ENCODE results near the gene FAM98B.

FAM98B gene

DNA sequence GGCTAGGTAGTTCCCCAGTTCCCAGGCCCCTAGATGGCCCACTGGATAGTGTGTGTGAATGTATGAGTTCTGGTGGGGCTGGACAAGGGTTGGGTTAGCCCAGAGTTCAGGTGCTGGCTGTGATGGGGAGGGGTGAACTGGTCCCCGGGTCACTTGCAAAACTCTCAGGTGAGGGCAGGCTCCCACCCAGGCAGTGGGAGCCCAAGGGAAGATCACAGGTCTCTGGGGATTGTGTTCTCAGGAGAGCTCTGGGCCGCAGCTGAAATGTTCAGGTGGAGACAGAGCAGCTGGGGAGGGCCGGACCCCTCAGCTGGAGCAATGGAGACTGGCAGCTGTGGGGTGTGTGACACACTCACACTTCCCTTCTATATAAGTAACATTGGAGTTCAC is 12.8 kb upstream of the FAM98B start:
- TF ChIP-seq, protein P1, sequence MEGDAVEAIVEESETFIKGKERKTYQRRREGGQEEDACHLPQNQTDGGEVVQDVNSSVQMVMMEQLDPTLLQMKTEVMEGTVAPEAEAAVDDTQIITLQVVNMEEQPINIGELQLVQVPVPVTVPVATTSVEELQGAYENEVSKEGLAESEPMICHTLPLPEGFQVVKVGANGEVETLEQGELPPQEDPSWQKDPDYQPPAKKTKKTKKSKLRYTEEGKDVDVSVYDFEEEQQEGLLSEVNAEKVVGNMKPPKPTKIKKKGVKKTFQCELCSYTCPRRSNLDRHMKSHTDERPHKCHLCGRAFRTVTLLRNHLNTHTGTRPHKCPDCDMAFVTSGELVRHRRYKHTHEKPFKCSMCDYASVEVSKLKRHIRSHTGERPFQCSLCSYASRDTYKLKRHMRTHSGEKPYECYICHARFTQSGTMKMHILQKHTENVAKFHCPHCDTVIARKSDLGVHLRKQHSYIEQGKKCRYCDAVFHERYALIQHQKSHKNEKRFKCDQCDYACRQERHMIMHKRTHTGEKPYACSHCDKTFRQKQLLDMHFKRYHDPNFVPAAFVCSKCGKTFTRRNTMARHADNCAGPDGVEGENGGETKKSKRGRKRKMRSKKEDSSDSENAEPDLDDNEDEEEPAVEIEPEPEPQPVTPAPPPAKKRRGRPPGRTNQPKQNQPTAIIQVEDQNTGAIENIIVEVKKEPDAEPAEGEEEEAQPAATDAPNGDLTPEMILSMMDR (IDR thresholded peaks at IDR 0.05), result no peak

DNA sequence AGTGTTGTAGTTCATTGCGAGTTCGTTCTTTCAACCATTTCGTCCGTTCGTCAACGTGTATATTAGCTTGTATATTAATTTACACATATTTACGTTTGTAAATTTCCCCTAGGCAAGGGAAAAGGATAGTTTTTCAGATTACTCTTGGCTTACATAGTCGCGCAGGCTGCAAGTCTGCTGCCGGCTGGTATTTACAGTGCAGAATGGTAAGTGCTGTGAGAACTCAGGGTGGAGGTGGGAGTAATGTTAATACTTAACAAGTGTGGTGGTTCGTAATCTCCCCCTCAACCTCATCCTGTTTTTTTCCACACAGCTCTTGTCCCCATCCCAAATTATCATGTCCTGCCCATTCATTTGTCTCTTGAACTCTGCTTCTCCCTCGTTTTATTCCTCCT is 766 bp downstream of the FAM98B start:
- TF ChIP-seq, protein P1 (IDR thresholded peaks at IDR 0.05), result no peak

DNA sequence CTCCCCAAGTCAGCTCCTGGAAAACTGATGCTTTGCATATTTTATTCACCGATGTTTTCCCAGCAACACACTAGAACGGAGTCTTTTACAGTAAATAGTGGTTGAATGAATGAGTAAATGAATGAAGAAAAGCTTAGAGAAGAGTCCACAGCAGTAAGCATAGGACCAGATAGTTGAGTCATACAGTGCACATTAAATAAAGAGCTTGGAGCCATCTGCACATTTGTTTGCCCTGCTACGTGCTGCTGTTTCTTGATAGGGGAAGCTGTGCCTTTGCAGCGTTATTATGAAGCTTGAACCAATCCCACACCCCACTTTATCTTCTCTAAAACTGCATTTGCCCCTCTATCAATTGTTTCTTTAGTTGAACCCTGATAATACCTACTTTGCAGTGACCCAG is 1.2 kb downstream of the FAM98B start:
- TF ChIP-seq, protein P1 (IDR thresholded peaks at IDR 0.05), result no peak

DNA sequence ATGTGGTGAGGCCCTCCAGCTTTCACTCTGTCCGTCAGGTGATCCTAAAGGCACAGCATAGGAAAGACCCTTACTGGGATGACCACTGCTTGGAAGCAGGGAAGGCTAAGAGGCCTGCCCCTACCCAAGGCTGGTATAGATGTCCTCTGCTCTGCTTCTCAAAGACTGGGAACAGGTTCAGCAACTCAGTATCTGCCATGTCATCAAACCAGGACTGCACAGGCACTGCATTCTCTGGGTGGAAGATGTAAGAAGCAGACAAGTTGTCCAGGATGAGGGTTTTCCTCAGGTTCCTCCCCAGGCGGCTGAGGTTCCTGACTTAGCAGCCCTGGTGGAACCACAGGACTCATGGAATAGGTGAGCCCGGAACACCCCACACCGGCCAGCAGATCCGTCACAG is 4.7 kb downstream of the FAM98B start:
- TF ChIP-seq, protein P1 (IDR thresholded peaks at IDR 0.05), result no peak

DNA sequence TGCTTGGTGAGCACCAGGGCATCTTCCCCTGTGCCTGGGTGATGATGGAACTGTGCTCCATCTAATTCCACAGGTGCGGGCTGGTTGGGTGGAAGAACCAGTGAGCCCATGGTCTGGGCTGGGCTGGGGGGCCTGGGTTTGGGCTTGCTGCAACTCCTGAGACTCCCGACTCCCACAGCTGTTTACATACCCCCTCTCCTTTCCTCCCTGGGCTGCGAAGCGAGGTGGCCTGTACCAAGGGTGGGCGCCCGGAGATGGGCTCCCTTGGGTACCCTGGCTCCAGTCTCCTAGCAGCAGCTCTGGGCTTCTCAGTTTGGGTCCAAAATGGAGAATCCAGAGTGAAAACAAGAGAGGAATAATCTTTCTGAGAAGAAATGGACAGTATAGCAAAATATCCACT is 5.6 kb downstream of the FAM98B start:
- TF ChIP-seq, protein P1 (IDR thresholded peaks at IDR 0.05), result no peak

DNA sequence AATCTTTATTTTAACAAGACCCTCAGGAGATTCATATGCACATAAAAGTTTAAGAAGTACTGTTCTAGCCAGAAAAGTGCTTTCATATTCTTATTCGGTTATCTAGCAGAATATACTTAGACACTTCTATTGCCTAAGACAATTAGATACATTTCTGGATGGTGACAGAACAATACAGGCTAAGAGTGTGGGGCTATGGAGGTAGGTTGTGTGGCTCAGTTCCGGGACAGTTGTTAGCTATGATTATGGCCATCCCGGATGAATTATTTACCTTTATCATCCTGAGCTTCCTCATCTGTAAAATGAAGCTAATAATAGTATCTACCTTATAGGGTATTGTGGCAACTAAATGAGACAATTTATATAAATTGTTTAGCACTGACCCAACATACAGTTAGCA is 6.6 kb downstream of the FAM98B start:
- TF ChIP-seq, protein P1 (IDR thresholded peaks at IDR 0.05), result no peak

DNA sequence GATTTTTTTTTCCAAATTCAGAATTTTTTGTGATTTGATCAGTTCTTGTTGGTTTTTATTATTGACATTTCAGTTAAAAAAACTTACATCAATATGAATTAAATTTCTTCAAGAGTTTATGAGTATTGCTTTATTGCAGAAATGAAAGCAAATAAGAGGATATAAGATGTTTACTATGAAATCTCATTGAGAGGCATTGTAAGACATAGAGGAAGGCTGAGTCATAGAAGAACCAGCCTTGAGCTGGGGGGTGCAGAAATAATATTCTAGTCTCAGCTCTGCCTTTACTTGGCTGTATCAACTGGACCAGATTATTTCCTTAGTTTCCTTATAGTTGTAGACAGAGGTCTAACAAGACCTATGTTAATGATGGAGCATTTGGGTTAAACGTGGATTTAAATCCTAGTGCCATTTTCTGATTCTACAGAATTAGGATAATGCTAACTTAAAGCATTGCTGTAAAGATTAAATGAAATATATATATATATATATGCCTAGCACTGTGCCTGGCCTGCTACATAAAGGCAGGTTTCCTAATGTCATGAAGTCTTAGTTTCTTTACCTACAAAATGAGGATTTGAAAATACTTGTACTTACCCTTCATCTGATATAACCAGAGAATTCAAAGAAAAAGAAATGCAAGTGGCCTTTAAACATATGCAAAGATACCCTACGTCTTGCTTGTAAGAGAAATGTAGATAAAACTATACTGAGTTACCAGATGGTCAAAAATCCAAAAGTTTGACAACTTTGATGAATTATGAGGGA is 7.3 kb downstream of the FAM98B start:
- TF ChIP-seq, protein P1 (IDR thresholded peaks at IDR 0.05), result no peak

DNA sequence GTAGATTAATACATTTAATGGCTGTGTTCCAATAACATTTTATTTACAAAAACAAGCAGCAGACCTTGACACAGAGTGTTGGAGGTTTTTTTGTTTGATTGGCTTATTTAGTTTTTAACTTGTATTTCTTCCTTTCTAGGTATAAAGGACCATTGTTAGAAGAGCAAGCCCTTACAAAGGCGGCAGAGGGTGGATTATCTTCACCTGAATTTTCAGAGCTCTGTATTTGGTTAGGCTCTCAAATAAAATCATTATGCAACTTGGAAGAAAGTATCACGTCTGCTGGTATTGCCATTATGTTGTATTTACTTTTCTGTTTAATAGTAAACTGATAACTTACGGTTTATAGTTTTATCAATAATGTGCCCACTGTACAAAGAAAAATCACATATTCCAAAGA is 10.0 kb downstream of the FAM98B start:
- TF ChIP-seq, protein P1 (IDR thresholded peaks at IDR 0.05), result no peak
